Progenitor cell of endocrine pancreas (in vitro differentiated cells): ENCODE data around the gene LEFTY2. TPM values are rescaled to one million over a fixed set of nuclear protein-coding genes. Genes with fewer than 3 reads are reported as not detected.

Experiments used
- DNase-seq: peaks from one replicate; pipeline ENCODE4 v3.0.0; 2021; ENCODE audit warnings: low spot score; ENCODE audit not compliant: unreplicated experiment
- H3K27ac Mint-ChIP-seq: 2 replicates; pipeline ENCODE4 v1.8.0; 2021; ENCODE audit warnings: mild to moderate bottlenecking, moderate library complexity, mixed read lengths
- H3K27me3 Mint-ChIP-seq: 2 replicates; pipeline ENCODE4 v1.8.0; 2021; ENCODE audit warnings: mixed read lengths
- H3K36me3 Mint-ChIP-seq: 2 replicates; pipeline ENCODE4 v1.8.0; 2022; ENCODE audit warnings: mixed read lengths; ENCODE audit not compliant: insufficient read depth
- H3K4me1 Mint-ChIP-seq: 2 replicates; pipeline ENCODE4 v1.8.0; 2021; ENCODE audit warnings: low read depth, mixed read lengths
- H3K4me3 Mint-ChIP-seq: 2 replicates; pipeline ENCODE4 v1.8.0; 2021; ENCODE audit warnings: low read depth, mild to moderate bottlenecking, moderate library complexity, mixed read lengths
- H3K9me3 Mint-ChIP-seq: 2 replicates; pipeline ENCODE4 v1.8.0; 2021; ENCODE audit warnings: low read depth, mixed read lengths
- CTCF ChIP-seq: fragments of 200-600 bp; sonication (generic); IDR thresholded peaks from one replicate; pipeline ENCODE4 v1.5.0; 2021; ENCODE audit warnings: antibody characterized with exemption, mild to moderate bottlenecking; ENCODE audit not compliant: unreplicated experiment
- total RNA-seq: library from RNA; stranded (reverse); gene quantifications from 2 replicates; pipeline ENCODE4 v1.2.1, GENCODE V29; 2021

LEFTY2 gene
- total RNA-seq, 1 donor from 2014 or later = 0.22 TPM

DNA sequence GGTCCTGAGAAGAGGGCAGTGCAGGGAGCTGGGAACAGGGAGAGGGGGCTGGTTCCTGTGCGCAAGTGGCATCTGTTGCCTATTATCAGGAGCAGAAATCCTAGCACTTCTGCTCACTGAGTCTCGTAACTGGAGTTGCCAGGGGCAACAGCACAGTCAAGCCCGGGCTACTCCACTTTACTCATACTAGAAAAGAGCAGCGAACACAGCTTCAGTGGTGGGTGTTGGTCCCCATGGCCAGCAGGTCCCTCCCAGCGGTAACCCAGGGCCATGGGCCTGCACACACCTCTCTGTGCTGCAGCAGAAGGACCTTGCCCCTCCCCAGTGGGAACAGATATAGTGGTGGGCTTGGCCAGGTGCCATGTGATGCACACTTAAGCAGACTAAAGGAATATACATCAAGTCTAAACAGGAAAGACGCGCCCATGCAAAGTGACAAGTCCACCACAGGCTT lies 25.5 kb downstream of the LEFTY2 start:
- H3K27ac Mint-ChIP-seq = no peak overlapping the region
- no peaks in the 10 kb centered on the region for H3K9me3 Mint-ChIP-seq
- H3K4me1 Mint-ChIP-seq = no peaks in the 10 kb centered on the region
- H3K36me3 Mint-ChIP-seq = peaks cover 17% of the 10 kb centered on the region
- no peak for TF ChIP-seq CTCF
- H3K27me3 Mint-ChIP-seq = peaks cover 12% of the 10 kb centered on the region
- no peak overlapping the region for H3K4me3 Mint-ChIP-seq
- no peak for DNase-seq

DNA sequence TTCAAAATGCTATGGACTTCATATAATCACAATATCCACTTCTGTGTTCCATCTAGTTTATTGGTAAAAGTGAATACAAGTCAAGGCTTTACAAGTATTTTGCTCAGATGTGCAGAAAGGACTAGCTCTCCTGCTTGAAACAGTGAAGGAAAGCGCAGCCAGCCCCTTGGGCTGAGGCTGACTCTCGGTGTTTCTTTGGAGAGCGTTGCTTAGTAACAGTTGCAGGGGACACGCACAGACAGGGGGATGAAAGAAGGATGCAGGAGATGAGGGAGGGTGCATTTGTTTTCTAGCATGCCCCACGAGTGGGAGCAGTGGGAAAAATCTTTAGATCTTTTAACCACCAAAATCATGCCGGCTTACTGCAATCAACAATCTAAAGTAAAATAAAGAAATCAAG lies 26.1 kb downstream of the LEFTY2 start:
- Mint-ChIP-seq H3K27me3 (peaks cover 14% of the 10 kb centered on the region), H3K4me3 (no peak overlapping the region), H3K27ac (no peak overlapping the region), H3K9me3 (no peaks in the 10 kb centered on the region), H3K36me3 (peaks cover 16% of the 10 kb centered on the region), H3K4me1 (no peaks in the 10 kb centered on the region)
- TF ChIP-seq CTCF = no peak
- no peak for DNase-seq

DNA sequence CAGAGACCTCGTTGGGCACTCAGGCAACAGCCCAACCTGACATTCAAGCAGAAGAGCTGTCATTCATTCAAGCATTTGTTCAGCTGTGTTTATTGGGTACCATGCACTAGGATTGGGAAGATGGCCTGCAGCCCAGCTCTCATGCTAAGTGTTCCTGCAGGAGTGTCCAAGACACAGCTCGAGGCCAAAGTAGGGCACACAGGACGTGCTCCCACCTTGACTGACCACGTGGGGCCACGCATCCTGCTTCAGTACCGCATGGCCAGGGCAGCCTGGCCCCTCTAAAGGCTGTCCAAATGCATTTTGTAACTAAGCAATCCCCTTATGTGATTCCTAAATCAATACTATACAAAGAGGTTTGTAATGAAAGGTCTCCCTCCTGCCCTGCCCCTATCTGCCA lies 26.6 kb downstream of the LEFTY2 start:
- no peak for TF ChIP-seq CTCF
- Mint-ChIP-seq H3K27me3 (peaks cover 14% of the 10 kb centered on the region), H3K4me1 (peaks cover 4% of the 10 kb centered on the region), H3K36me3 (peaks cover 12% of the 10 kb centered on the region), H3K4me3 (no peak overlapping the region), H3K9me3 (no peaks in the 10 kb centered on the region), H3K27ac (no peak overlapping the region)
- DNase-seq = no peak

DNA sequence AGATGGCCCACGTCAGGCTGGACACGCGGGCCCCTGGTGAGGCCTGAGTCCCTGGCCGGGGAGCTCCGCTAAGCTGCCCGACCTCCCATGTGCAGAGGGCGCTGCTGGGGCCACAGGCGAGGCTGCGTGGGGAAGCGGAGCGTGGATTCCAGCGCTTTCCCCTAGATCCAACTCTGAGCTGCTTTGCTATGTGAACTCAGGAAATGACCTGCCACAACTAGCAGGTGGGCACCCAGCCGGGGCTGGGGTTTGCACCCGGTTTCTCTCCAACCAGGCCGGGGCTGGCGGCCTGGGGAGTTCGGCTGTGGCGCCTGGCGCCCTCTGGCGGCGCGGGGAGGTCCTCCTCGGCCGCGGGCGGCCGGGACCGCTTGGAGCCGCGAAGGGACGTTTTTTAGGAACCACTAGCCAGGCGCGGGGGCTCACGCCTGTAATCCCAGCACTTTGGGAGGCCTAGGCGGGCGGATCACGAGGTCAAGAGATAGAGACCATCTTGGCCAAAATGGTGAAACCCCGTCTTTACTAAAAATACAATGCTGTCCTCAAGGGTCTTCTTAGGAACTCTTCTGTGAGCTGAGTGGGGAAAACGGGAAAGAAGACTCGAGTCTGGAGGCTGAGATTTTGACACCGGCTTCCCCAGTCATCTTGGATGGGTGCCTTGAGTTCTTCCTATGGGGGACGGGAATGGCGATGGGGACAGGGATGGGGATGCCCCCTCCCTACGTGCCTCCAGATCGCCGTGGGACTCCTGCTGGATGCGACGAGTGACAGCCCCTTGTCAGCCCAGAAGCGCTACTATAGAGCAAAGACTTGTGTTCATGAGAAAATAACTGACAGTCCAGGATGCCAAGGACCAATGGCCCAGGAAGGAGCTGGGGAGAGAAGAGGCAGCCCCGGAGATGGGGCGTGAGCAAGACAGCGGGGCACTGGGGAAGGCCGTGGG lies 29.6 kb downstream of the LEFTY2 start:
- Mint-ChIP-seq H3K4me1 (peaks cover 12% of the 10 kb centered on the region), H3K27ac (no peak overlapping the region), H3K27me3 (peaks cover 14% of the 10 kb centered on the region), H3K4me3 (no peak overlapping the region), H3K36me3 (peaks cover 3% of the 10 kb centered on the region), H3K9me3 (no peaks in the 10 kb centered on the region)
- peak; percentile 64 for DNase-seq
- TF ChIP-seq CTCF = peak; percentile 98

DNA sequence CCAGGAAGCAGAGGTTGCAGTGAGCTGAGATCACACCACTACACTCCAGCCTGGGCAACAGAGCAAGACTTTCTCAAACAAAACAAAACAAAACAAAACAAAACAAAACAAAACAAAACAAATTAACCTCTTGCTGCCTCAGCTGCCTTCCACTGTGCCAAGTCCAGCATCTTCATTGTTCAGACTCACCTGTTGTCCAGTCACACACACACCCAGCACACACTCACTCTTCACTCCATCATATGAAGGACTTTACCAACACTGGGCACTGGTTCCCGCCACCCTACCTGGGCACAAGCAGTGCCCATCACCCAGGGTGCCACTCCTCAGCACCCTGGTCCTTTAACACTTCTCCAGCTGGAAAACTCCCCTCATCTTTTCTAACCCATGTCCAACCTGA lies 31.5 kb downstream of the LEFTY2 start:
- no peak for TF ChIP-seq CTCF
- peaks cover 3% of the 10 kb centered on the region for H3K36me3 Mint-ChIP-seq
- peak overlapping the region; percentile 49 for H3K27ac Mint-ChIP-seq
- H3K4me3 Mint-ChIP-seq = no peak overlapping the region
- H3K27me3 Mint-ChIP-seq = peaks cover 24% of the 10 kb centered on the region
- DNase-seq = no peak
- no peaks in the 10 kb centered on the region for H3K9me3 Mint-ChIP-seq
- peaks cover 12% of the 10 kb centered on the region for H3K4me1 Mint-ChIP-seq
